Osteocyte (in vitro differentiated cells): ENCODE data around the gene TGFBR1. TPM values are rescaled to one million over a fixed set of nuclear protein-coding genes. Genes with fewer than 3 reads are reported as not detected.

Experiments
- DNase-seq: peaks from one replicate; pipeline ENCODE4 v3.0.0; 2021; ENCODE audit warnings: mixed read lengths; ENCODE audit not compliant: unreplicated experiment; ENCODE audit errors: extremely low spot score
- H3K27ac Mint-ChIP-seq: one replicate; pipeline ENCODE4 v1.8.0; 2021; ENCODE audit warnings: mild to moderate bottlenecking, mixed read lengths; ENCODE audit not compliant: unreplicated experiment
- H3K27me3 Mint-ChIP-seq: one replicate; pipeline ENCODE4 v1.8.0; 2021; ENCODE audit warnings: mixed read lengths; ENCODE audit not compliant: unreplicated experiment
- H3K36me3 Mint-ChIP-seq: one replicate; pipeline ENCODE4 v1.8.0; 2021; ENCODE audit warnings: mixed read lengths; ENCODE audit not compliant: unreplicated experiment
- H3K4me1 Mint-ChIP-seq: one replicate; pipeline ENCODE4 v1.8.0; 2021; ENCODE audit warnings: mixed read lengths; ENCODE audit not compliant: unreplicated experiment
- H3K4me3 Mint-ChIP-seq: one replicate; pipeline ENCODE4 v1.8.0; 2021; ENCODE audit warnings: mild to moderate bottlenecking, moderate library complexity, mixed read lengths; ENCODE audit not compliant: unreplicated experiment
- H3K9me3 Mint-ChIP-seq: one replicate; pipeline ENCODE4 v1.8.0; 2021; ENCODE audit warnings: mixed read lengths; ENCODE audit not compliant: unreplicated experiment
- long read RNA-seq: library from polyadenylated mRNA; unstranded; transcript quantifications from one replicate; pipeline ENCODE4 v2.0.0, GENCODE V29; 2021
- total RNA-seq: library from RNA; stranded (reverse); gene quantifications from 2 replicates; pipeline ENCODE4 v1.2.1, GENCODE V29; 2021
- TF ChIP-seq, protein P1 (sequence below): fragments of 200-600 bp; sonication (generic); IDR thresholded peaks from 2 replicates; pipeline ENCODE4 v1.5.0; 2021; ENCODE audit warnings: antibody characterized with exemption, mild to moderate bottlenecking, moderate library complexity

Gene TGFBR1
- 53.3 and 56.7 TPM in 2 replicates for total RNA-seq
- long read RNA-seq, partial matches to known transcripts = 0 of 9 reads
- long read RNA-seq, other reads (novel, unspliced or antisense) = 9 of 9 reads

DNA sequence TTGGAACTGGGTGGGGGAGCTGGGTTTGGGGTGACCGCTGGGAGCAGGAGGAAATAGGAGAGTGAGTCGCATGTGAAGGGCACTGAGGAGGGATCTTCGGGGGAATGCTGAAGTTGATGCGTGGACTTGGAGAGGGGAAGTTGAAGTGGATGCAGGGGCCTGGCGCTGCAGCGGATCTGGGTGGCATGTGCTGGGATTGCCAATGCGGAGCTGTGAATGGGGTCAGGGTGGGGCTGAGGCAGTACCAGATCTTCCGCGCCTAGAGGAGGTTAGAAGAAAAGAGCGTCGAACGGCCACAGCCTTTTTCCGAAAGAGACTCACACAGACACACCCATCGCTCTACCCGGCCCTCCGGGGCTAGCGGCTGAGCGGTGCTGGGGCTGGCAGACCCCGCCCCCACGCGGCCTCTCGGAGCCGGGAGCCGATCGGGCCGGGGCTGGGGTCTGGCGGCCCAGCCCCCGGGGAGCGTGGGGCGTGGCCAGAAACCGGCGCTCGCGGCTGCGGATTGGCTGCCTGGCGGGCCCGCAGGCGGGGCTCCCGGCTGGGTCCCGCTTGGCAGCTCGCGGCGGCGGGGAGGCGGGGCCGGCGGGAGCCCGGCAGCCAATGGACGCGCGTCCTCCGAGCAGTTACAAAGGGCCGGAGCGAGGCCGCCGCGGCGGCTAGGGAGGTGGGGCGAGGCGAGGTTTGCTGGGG, at the start of gene TGFBR1:
Gene TGFBR1 (plus strand): TSS at position 655 of the 693 bp plus-strand sequence. CDS start 93 bp downstream, outside the sequence.
- peaks cover 3% of the 10 kb centered on the region for H3K9me3 Mint-ChIP-seq
- peak within 1 kb of the TSS; percentile 89 for H3K27ac Mint-ChIP-seq
- peaks cover 46% of the 10 kb centered on the region for H3K4me1 Mint-ChIP-seq
- no peaks in the 10 kb centered on the region for H3K27me3 Mint-ChIP-seq
- H3K36me3 Mint-ChIP-seq = peaks cover 2% of the 10 kb centered on the region
- TF ChIP-seq, protein P1, sequence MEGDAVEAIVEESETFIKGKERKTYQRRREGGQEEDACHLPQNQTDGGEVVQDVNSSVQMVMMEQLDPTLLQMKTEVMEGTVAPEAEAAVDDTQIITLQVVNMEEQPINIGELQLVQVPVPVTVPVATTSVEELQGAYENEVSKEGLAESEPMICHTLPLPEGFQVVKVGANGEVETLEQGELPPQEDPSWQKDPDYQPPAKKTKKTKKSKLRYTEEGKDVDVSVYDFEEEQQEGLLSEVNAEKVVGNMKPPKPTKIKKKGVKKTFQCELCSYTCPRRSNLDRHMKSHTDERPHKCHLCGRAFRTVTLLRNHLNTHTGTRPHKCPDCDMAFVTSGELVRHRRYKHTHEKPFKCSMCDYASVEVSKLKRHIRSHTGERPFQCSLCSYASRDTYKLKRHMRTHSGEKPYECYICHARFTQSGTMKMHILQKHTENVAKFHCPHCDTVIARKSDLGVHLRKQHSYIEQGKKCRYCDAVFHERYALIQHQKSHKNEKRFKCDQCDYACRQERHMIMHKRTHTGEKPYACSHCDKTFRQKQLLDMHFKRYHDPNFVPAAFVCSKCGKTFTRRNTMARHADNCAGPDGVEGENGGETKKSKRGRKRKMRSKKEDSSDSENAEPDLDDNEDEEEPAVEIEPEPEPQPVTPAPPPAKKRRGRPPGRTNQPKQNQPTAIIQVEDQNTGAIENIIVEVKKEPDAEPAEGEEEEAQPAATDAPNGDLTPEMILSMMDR = peak; percentile 30
- peak; percentile 98 for DNase-seq
- H3K4me3 Mint-ChIP-seq = peak within 1 kb of the TSS; percentile 82

DNA sequence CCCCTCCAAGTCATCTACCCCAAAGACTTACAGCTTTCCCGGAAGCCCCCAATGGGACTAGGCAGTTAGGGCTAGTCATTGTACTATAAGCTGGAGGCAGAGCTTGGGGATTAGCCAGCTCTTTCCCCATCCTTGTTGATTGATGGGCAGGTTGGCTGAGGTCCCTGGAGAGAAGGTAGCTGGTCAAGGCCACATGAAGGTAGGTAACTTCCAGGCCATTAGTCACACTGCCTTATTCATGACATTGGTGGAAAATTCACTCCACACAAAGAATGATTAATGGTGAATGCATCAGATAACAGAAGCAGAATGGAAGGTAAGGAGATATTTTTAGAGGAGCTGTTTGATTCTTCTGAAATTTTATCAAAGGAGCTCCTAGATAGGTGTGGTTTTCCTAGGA, 49.5 kb upstream of the TGFBR1 start:
- no peak for DNase-seq
- Mint-ChIP-seq H3K27ac (no peak overlapping the region), H3K27me3 (no peaks in the 10 kb centered on the region), H3K4me1 (peaks cover 41% of the 10 kb centered on the region), H3K36me3 (no peaks in the 10 kb centered on the region), H3K9me3 (peaks cover 3% of the 10 kb centered on the region), H3K4me3 (no peak overlapping the region)
- TF ChIP-seq, protein P1 = no peak

DNA sequence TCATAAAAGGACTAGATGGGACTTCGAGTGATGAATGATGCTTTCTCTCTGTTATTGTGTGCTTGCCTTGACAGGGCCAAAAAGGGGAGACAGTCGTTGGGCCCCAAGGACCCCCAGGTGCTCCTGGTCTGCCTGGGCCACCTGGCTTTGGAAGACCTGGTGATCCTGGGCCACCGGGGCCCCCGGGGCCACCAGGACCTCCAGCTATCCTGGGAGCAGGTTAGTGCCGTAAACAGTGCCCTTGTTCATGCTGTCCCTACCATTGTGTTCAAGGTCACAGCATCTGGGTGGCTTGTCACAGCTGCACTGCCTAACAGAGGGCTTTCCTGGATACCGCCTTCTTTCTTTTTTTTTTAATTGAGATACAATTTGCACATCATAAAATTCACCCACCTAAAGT, 48.7 kb upstream of the TGFBR1 start:
- Mint-ChIP-seq H3K4me1 (peaks cover 38% of the 10 kb centered on the region), H3K36me3 (no peaks in the 10 kb centered on the region), H3K9me3 (peaks cover 3% of the 10 kb centered on the region), H3K27me3 (no peaks in the 10 kb centered on the region), H3K4me3 (no peak overlapping the region), H3K27ac (no peak overlapping the region)
- DNase-seq = no peak
- TF ChIP-seq, protein P1 = no peak

DNA sequence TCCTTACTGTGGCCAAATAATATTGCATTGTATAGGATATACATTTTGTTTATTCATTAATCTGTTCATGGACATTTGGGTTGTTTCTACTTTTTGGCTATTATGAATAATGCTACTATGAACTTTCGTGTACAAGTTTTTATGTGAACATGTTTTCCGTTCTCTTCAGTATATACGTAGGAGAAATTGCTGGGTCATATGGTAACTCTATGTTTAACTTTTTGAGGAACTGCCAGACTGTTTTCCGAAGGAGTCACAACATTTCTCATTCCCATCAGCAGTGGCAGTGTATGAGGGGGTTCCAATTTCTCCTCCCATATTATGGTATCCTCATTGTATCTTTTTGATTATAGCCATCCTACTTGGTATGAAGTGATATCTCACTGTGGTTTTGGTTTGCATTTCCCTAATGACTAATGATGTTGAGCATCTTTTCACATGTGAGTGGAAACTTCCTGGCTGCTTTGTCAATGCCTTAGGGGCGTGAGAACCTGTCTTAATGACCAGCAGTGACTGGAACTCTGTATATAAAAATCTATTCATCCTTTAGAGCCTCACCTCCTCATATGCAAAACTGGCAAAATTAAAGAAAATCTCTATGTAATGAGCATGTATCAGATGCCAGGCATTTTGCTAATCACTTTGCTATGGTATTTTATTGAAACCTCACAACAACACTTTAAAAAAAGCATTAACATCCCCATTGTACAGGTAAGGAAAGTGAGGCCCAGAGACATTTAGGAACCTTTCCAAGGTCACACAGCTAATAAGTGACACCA, 47.8 kb upstream of the TGFBR1 start:
- H3K27ac Mint-ChIP-seq = peak overlapping the region; percentile 23

More for the DNA sequence above, 47.8 kb upstream of the TGFBR1 start:
- peaks cover 38% of the 10 kb centered on the region for H3K4me1 Mint-ChIP-seq
- DNase-seq = no peak
- TF ChIP-seq, protein P1 = no peak
- H3K36me3 Mint-ChIP-seq = no peaks in the 10 kb centered on the region
- no peak overlapping the region for H3K4me3 Mint-ChIP-seq
- H3K9me3 Mint-ChIP-seq = peaks cover 3% of the 10 kb centered on the region
- H3K27me3 Mint-ChIP-seq = peaks cover 2% of the 10 kb centered on the region
